Ascending aorta (tissue), 2 donors: Measurements from ENCODE around the gene FBXO41. TPM values are rescaled to one million over a fixed set of nuclear protein-coding genes. Genes with fewer than 3 reads are reported as not detected.

Experiments used
- DNase-seq, 2 donors: peaks; one replicate each; pipeline ENCODE4 v3.0.0-alpha.2; 2019; ENCODE audit warnings: low spot score in 2 of 2
- H3K27ac ChIP-seq, 2 donors: fragments of 200-600 bp; sonication (generic); one replicate each; pipeline ENCODE4 v1.5.1; 2016 to 2017; ENCODE audit warnings: mild to moderate bottlenecking in 1 of 2
- H3K27me3 ChIP-seq: fragments of 200-600 bp; sonication (generic); one replicate; pipeline ENCODE4 v1.5.1; 2017
- H3K36me3 ChIP-seq, 2 donors: fragments of 200-600 bp; sonication (generic); one replicate each; pipeline ENCODE4 v1.5.1; 2016
- H3K4me1 ChIP-seq, 2 donors: fragments of 200-600 bp; sonication (generic); one replicate each; pipeline ENCODE4 v1.5.1; 2016 to 2017; ENCODE audit warnings: mild to moderate bottlenecking in 1 of 2
- H3K4me3 ChIP-seq, 2 donors: fragments of 200-600 bp; sonication (generic); one replicate each; pipeline ENCODE4 v1.5.1; 2016 to 2017; ENCODE audit warnings: mild to moderate bottlenecking in 1 of 2
- H3K9me3 ChIP-seq, 2 donors: fragments of 200-600 bp; sonication (generic); one replicate each; pipeline ENCODE4 v1.5.1; 2016
- intact Hi-C: fragments of 100-400 bp; cut with DNase I; formaldehyde crosslinking; loops from one replicate; pipeline ENCODE4 v1.15.1; 2023
- total RNA-seq: library from RNA; depleted of rRNA; stranded (reverse); fragments of >200 nt; gene quantifications from one replicate; pipeline ENCODE4 v1.1.0, GENCODE V29; 2016
- TF ChIP-seq, protein P1 (sequence below), 3 experiments: fragments of 200-600 bp in 2 of 3; fragments of 450-650 bp in 1 of 3; sonication (generic) in 2 of 3; IDR thresholded peaks; one replicate each; pipeline ENCODE4 v1.5.1; 2016 to 2019; ENCODE audit warnings: antibody characterized with exemption in 3 of 3, mild to moderate bottlenecking in 1 of 3, moderate library complexity in 1 of 3

FBXO41 gene
- total RNA-seq, 1 donor from 2014 or later = 5.2 TPM

DNA sequence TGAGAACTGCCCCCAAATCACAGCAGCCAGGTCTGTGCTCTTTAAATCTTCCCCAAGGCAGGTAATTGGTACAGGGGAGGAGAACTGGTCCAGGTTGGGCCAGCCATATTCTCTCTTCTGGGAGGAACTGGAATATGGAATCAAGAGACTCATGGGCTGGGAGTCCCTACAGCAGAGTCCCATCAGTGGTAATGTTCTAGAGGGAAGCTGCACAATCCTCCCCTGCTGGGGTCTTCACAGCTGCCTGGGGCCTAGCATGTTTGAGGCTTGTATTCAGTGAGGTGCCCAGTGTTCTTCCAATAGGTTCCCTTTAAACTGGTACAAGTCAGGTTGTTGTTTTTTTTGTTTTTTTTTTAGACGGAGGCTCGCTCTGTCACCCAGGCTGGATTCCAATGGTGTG lies 30.2 kb upstream of the FBXO41 start:
- H3K27ac ChIP-seq = no peak overlapping the region
- H3K36me3 ChIP-seq = no peaks in the 10 kb centered on the region
- no peaks in the 10 kb centered on the region for H3K4me1 ChIP-seq
- H3K4me3 ChIP-seq = no peak overlapping the region
- H3K9me3 ChIP-seq = no peaks in the 10 kb centered on the region
- no peaks in the 10 kb centered on the region for H3K27me3 ChIP-seq
- TF ChIP-seq, protein P1, sequence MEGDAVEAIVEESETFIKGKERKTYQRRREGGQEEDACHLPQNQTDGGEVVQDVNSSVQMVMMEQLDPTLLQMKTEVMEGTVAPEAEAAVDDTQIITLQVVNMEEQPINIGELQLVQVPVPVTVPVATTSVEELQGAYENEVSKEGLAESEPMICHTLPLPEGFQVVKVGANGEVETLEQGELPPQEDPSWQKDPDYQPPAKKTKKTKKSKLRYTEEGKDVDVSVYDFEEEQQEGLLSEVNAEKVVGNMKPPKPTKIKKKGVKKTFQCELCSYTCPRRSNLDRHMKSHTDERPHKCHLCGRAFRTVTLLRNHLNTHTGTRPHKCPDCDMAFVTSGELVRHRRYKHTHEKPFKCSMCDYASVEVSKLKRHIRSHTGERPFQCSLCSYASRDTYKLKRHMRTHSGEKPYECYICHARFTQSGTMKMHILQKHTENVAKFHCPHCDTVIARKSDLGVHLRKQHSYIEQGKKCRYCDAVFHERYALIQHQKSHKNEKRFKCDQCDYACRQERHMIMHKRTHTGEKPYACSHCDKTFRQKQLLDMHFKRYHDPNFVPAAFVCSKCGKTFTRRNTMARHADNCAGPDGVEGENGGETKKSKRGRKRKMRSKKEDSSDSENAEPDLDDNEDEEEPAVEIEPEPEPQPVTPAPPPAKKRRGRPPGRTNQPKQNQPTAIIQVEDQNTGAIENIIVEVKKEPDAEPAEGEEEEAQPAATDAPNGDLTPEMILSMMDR (IDR thresholded peaks at IDR 0.05) = no peak
- intact Hi-C loops = no loop called here
- no peak for DNase-seq

DNA sequence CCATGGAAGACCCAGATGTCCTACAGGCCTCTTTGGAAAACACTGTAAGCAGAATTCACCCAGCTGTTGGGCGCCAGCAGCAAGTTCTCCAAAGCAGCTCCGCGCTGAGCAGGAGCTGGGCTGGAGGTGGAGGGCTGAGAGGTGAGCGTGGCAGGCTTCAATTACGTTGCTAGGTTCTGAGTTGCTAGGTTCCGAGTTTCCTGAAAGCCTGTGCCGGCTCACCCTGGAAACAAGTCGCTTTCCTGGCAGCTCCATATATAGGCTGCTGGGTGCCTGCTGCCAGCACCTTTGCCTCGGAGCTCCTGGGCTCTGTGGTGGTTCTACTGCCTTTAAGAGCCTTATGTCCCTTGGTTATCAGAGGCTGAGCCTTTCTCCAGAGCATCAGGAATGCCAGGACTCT lies 23.4 kb upstream of the FBXO41 start:
- H3K27ac ChIP-seq = no peak overlapping the region

DNA sequence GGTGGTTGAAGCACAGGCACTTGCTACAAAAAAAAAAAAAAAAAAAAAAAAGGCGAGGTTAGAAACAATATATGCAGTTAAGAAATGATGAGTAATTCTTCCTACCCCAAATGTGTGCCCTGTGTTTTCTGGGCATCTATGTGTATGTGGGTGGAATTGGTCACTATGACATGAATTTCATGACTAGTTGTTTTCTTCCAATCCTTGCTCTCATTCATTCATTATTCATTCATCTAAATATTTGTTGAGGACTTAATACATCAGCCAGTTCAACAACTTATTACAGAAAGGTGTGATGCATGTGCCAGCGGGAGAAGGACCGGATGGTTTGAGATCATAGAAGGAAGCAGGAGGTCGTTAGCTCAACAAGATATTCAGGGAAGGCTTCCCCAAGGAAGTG lies 17.4 kb upstream of the FBXO41 start:
- H3K9me3 ChIP-seq = no peaks in the 10 kb centered on the region
- no peak for DNase-seq
- no peak overlapping the region for H3K27ac ChIP-seq
- TF ChIP-seq, protein P1 (IDR thresholded peaks at IDR 0.05) = no peak
- no peak overlapping the region for H3K4me3 ChIP-seq
- H3K27me3 ChIP-seq = no peaks in the 10 kb centered on the region
- intact Hi-C loops = no loop called here
- no peaks in the 10 kb centered on the region for H3K4me1 ChIP-seq
- no peaks in the 10 kb centered on the region for H3K36me3 ChIP-seq

More for the DNA sequence above, 23.4 kb upstream of the FBXO41 start:
- no peaks in the 10 kb centered on the region for H3K36me3 ChIP-seq
- H3K9me3 ChIP-seq = no peaks in the 10 kb centered on the region
- intact Hi-C loops = no loop called here
- no peak overlapping the region for H3K4me3 ChIP-seq
- no peaks in the 10 kb centered on the region for H3K27me3 ChIP-seq
- DNase-seq = no peak
- TF ChIP-seq, protein P1 (IDR thresholded peaks at IDR 0.05) = no peak
- no peaks in the 10 kb centered on the region for H3K4me1 ChIP-seq

DNA sequence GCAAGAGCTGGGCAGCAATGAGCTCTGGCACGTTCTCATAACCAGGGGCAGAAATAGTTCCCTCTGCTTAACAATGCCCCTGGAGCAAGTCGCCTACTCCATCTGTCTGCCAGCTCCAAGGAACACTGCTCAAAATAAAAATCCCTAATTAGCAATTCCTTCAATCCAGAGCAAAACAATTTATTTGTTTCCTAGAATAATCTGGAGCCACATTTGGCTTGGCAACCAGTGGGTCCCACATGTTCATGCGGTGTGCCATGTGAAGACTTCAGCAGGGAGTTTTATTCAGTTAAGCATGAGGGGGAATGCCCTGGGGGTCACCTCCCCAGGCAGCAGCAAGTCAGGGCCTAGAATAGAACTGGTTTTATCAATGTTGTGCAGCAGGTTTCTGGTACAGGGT lies 16.6 kb upstream of the FBXO41 start:
- DNase-seq = no peak
- intact Hi-C loops = no loop called here
- TF ChIP-seq, protein P1 (IDR thresholded peaks at IDR 0.05) = no peak
- Histone ChIP-seq H3K4me3 (no peak overlapping the region), H3K4me1 (no peaks in the 10 kb centered on the region), H3K36me3 (no peaks in the 10 kb centered on the region), H3K27me3 (peaks cover 1% of the 10 kb centered on the region), H3K27ac (no peak overlapping the region), H3K9me3 (no peaks in the 10 kb centered on the region)

DNA sequence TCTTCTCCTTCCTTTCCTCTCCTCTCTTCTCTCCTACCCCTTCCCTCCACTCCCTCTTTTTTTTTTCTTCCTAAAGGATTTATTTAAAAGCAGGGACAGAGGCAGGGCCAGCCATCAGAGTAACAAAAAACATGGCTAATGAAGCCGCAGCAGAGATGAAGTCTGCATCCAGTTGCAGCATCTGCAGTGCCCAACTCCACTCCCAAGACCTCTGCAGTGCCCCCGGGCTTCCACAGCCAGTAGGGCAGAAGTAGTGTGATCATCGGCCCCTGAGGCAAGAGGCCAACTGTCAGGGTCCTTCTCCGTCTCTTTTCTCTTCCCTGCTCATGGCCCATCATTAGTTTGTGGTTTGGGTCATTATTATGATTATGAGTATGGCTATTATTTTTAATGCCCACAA lies 13.3 kb upstream of the FBXO41 start:
- peaks cover 0 to 3% of the 10 kb centered on the region in 2 donors for H3K4me1 ChIP-seq
- intact Hi-C loops = no loop called here
- TF ChIP-seq, protein P1 (IDR thresholded peaks at IDR 0.05) = no peak
- DNase-seq = no peak
- H3K27me3 ChIP-seq = peaks cover 17% of the 10 kb centered on the region
- H3K36me3 ChIP-seq = no peaks in the 10 kb centered on the region
- no peak overlapping the region for H3K4me3 ChIP-seq
- no peaks in the 10 kb centered on the region for H3K9me3 ChIP-seq
- no peak overlapping the region for H3K27ac ChIP-seq

DNA sequence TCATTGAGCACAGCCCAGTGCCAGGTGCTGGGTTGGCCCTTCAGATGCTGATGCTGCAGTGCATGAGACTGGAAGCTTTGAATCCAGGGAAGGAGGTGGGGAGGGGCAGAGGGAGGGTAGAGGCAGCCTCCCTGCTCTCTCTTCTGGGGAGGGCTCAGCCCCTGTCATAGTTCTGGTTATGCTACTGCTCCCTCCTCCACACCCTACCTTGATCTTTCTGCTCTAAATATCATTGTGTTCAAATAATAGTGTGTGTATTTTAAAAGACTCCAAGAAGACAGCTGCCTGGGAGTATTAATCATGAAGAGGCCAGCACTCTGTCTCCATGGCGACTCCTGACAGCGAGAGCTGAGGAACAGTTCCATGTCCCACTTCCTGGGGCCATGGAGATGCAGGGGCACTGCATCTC lies 12.9 kb upstream of the FBXO41 start:
- intact Hi-C loops = no loop called here
- H3K36me3 ChIP-seq = no peaks in the 10 kb centered on the region
- no peaks in the 10 kb centered on the region for H3K9me3 ChIP-seq
- H3K4me3 ChIP-seq = no peak overlapping the region
- TF ChIP-seq, protein P1 (IDR thresholded peaks at IDR 0.05) = no peak
- H3K27me3 ChIP-seq = peaks cover 21% of the 10 kb centered on the region
- H3K27ac ChIP-seq = no peak overlapping the region
- no peak for DNase-seq
- peaks cover 0 to 3% of the 10 kb centered on the region in 2 donors for H3K4me1 ChIP-seq
